Activated T-cell treated with anti-CD3 and anti-CD28 coated beads for 4 hours (primary cell): ENCODE data around the gene NCKAP5.
"Not testable (repeated sequence)": the region's sequence is repeated elsewhere in the genome, so short reads cannot be mapped to it uniquely, and the experiment has no call there.

Source experiments
- DNase-seq: peaks from one replicate; pipeline ENCODE4 v3.0.0-alpha.2; 2020

NCKAP5 gene

DNA sequence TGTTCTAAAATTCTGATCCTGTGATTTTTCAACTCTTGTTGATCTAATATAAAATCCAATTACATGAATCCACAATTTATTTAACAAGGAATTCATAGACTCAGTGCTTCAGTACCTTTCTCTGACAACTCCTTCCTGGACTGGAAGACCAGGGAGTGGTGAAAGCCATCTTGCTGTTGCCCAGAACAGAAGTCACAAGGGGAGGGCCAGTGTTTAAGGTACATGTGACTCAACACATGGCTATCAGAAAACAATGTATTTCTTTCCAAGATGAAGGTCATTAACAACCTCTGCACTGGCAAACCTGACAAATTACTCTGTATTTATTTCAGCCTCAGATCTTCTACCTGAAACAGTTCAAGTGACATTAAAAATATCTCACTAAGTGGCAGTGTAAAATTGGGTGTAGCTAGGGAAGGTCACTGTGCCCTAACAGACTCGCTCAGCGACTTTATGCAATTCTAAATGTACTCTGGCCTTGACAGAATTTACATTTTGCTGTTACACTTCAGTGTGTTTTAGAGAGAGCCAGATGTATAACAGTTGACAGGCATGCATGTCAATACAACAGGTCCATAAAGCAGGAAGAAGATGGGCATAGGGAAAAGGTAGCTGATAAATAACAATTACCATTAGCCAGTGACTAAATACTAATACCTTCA is 75.4 kb downstream of the NCKAP5 start:
- DNase-seq = no peak

DNA sequence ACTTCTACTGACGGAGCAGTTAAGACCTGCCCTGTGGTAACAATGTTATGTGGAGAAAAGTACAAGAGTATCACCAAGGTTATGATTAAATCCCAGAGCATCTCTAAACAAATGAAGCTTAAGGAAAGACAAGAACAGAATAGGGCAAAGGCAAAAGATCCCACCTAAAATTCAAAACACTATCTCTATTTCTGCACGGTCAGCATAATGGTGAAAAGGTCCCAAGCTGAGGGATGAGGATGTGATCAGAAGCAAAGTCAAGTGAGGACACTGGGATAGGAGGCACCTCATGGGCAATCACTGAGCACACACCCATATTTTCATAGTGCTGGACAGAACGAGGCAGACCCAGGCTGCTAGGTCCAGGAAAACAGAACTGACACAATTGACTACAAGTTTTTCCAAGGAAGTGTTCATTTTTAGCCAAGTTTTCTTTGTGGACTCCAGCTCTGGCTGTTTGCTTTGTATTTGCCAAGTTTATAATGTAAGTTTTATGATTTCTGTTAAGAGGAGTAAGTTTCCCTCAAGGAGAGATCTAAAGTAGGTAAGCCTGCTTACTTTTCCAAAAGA is 77.8 kb downstream of the NCKAP5 start:
- no peak for DNase-seq

DNA sequence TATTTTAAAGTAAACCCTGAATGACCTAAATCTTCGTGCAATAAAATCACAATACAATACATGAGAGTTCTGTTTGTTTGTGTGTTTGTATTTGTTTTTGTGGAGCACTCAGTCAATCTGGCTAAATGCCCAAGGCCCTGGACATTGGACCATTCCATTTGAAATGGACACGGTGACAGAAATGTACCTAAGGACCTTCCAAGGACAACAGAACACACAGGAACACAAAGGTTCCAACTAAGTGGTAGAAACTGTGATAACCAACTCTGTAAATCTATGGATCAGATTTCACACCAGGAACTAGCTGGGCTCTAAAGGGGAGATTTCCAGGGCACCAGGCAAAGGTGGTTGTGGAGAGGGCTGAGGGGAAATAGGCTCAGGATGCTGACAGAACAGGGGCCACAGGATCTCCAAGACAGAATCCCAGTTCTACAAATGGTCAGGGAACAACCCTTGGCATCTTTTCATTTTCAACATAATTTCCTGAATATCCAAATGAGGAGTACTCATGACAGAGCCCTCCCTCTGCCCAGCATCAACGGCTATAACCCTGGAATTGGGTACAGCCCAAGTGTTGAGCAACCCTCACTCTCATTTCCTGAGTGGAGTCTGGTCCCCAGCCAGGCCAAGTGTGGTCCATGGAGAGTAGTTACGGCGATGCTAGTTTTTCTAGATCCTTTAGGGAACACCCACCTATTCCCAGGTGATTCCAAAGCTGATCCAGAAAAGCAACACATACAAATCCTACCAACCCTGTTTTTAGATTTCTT is 78.4 kb downstream of the NCKAP5 start:
- DNase-seq = no peak

DNA sequence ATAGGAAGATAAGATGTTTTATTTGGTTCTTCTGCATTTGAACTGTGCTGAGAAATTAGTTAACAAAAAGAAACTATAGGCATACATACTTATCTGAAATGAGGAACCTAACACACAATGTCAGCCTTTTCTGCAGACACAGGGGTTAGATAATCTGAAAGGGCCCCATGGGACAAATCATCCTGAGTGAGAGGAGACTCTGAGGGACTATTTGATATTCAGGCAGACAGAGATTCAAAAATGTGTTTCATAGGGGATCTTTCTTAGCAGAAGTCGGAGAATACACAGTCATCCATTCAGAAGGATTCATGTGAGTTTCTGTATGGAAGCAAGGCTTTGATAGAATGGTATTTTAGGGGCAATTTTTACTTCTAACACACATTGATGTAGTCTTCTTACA is 79.1 kb downstream of the NCKAP5 start:
- no peak for DNase-seq

DNA sequence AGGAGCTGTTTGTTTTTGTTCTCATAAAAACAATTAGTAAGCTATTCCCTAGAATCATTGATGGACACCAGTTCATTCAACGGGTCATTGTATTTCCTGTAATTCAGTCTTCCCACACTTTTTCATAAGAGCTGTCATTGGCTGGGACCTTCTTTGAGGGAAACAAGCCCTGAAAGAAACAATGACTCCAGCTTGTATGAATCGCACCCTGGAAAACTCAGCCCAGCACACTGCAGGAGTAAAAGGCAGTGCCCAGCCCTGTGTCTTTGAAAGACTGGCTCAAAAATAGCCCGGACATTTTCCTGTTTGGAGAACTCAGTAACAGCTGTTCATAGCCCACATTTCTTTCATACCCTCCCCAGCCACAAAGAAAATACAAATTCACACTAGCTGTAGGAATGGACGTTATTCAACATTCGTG is 81.5 kb downstream of the NCKAP5 start:
- no peak for DNase-seq

DNA sequence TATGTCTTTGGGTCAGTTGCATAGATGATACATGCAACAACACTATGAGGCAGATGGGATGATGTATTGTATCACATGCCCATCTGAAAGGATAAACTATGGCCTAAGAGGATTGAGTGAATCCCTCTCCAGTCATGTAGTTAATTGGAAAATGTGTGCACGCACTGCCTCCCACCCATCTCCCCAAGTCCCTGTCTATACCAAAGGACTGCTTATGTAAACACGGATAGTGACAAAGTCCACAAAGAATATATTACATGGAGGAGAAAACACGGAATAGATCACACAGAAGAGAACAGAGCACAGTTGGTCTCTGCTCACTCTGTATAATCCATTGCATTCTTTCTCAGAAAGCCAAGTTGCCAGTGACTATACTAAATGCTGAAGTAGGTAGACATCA is 82.4 kb downstream of the NCKAP5 start:
- no peak for DNase-seq

DNA sequence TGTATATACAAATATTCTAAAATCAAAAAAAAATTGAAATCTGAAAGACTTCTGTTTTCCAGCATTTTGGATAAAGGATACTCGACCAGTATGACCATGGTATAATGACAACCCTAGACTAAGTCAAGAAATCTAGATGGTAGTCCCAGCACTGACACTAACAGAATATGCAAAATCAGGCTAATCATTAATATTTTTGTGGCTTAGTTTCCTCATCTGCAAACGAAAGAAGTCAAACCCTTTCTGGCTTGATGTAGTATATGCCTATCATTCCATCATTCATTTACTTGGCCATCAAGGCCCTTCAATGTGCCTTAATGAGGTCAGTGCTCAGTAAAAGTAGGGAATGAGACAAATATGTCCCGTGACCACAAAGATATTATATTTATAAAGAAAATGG is 83.5 kb downstream of the NCKAP5 start:
- no peak for DNase-seq

DNA sequence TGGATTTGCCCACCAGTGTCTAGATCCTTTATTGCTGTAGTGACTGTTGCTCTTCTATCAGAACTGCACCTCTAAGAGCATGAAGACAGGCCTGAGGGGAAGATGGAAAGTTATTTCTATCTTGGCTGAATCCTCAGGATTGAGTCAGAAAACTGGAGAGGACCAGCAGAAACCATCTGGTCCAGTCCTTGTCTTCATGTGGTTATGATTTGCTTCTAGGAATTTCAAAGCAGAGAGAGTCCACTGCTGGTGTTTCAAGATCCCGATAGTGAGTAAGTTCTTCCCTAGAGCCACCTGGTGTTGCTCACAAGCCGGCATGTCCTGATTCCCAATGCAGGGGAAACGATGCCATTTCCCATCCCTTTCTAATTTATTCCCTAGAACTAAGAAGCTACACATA is 84.2 kb downstream of the NCKAP5 start:
- no peak for DNase-seq

DNA sequence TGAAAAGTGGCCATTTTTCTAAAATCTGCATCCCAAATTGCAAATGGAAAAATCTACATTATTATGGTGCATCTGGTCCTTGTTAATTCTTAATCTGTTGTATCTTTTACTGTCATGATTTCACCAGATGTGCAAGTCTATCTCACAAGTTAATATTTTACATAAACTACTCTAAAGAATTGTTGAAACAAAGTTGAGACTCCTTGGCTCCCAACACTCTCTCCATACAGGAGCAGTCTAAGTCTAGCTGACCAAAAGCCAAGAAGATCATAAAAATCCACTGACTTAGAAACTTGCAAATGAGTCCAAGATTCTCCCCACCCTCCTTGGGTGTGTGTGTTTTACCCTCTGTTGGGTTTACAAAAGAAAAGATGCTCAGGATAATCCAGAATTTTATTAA is 85.1 kb downstream of the NCKAP5 start:
- no peak for DNase-seq

DNA sequence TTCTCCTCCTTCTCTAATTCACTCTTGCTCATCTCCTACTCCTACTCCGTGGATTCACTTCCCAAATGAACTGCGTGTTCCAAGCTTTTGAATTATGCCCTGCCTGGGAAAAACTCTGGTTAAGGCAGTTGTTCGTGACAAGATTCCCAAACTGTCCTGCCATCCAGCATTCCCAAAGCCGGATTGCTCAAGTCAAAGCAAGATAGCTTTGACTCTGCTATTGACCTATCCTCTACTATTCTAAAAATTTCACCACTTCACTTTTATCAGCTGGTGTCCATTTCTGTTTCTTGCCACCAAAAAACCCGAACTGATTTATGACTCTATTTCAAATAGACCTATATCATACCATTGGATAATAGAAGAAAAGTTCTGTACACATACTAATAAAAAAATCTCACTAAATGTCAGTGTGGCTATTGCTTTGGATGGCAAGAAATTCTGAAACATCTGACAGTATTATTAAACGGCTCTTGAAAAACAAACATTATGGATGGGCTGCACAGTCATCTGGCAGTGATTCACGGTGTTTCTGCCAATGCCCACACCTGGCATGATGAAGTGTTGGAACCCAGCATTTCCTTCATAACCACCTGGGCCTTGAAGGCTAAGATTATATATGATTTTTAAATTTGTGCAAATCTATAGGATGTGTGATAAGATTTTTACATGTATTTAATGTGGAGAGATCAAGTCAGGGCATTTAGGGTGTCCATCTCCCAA is 87.4 kb downstream of the NCKAP5 start:
- no peak for DNase-seq

DNA sequence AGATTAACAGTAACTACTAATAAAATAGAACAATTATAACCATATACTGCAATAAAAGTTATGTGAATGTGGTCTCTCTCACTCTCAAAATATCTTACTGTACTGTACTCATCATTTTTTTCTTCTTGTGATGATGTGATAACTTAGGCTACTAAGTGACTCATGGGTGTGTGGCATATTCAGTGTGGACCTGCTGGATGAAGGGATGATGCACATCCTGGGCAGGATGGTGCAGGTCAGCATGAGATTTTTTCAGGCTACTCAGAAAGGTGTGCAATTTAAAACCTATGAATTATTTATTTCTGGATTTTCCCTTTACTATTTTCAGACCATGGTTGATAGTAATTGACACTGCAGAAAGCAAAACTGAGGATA is 90.7 kb downstream of the NCKAP5 start:
- no peak for DNase-seq

DNA sequence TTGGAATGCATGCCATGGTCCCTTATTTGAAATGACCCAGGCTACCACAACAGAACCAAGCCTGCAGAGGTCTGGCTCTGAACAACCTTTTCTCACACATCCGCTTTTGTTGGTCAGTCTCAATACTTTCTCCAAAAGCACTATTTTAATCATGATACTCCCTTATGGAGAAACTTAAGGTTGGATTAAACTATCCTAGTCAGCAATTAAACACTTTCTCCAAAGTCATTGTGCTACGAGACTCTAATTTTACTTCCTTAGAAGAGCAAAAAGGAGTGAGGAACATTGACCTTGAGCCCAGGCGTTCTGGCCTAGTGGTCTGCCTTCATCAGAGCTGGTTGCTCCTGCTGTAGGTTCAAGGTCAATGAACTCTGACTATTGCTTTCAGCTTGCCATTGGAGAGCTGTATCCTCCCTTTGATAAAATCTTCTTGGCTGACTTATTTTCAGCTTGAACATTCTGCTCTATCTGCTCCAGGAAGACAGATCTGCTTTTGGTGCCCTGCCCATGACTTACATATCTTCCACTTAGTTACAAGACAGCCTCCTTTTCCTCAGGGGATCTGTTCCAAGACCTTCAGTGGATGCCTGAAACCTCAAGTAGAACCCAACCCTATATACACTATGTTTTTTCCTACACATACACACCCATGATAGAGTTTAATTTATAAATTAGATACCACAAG is 91.2 kb downstream of the NCKAP5 start:
- no peak for DNase-seq

DNA sequence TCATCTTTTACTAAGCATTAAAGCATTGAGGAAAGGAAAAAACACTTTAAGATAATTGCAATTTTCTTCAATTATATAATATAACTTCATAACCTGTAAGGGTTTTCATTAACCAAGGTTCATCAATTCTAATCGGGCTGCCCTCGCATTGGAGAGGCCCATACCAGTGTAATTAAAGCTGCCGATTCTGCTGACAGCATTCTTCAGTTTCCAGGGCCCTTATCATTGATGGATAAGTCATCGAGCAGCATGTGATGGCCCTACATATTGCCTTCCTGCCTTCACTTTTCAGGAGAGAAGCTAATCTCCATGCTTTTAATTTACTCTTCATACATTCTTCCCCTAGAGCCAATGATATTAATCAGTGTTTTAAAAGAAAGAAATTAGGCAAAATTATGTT is 92.0 kb downstream of the NCKAP5 start:
- no peak for DNase-seq

DNA sequence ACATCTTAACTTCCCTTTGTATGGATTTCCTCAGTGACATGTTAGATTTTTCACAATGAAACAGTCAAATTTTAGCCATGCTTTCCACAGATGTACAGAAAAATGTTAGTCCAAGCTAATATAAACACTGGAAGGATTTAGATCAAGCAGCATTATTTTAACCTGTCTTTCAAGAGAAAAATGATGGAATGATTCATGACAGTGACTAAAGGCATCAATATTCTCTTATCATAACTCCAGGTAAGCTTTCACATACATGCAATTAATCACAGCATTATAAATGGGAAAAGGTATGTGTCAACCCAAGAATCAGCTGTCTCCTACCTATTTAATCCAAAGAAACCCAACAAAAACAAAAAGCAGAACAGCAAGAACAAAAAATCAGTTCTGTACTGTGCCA is 92.7 kb downstream of the NCKAP5 start:
- no peak for DNase-seq

DNA sequence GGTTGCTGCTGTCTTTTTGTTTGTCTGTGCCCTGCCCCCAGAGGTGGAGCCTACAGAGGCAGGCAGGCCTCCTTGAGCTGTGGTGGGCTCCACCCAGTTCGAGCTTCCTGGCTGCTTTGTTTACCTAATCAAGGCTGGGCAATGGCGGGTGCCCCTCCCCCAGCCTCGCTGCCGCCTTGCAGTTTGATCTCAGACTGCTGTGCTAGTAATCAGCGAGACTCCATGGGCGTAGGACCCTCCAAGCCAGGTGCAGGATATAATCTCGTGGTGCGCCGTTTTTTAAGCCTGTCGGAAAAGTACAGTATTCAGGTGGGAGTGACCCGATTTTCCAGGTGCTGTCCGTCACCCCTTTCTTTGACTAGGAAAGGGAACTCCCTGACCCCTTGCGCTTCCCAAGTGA is 97.8 kb downstream of the NCKAP5 start:
- not testable (repeated sequence) for DNase-seq

DNA sequence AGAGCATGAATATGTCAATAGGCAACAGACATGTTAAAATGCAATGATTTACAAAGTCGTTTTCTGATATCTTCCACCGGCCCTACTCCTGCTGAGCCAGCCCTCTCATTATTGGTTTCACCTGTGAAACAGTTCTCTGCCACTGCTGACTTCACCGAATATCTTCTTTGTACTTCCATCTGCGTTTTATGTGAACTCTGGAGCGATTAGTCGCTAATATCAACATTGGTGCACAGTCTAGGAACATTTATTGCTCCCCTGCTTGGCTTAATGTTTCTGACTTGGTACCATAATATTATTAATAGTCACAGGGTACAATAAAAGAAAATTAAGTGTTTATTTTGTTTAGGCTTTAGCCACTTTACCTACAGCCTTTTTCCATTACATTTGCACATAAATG is 105.5 kb downstream of the NCKAP5 start:
- DNase-seq = no peak

DNA sequence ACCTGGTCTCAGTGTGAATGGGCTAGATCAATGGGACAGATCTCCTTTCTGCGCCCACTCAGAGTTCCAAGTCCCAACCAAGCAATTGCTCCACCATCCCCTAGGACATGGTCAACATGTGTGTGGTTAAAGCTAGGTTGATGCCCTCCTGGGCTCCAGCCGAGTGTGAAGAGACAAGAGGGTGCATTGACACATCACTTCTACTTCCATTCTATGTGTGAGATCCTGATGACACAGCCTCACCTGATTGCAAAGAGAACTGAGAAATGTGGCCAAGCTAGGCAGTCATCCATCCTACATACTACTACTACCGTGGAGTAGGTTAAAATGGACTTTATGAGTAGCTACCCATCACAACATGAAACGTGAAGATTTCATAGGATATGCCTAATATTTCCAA is 106.8 kb downstream of the NCKAP5 start:
- DNase-seq = no peak

DNA sequence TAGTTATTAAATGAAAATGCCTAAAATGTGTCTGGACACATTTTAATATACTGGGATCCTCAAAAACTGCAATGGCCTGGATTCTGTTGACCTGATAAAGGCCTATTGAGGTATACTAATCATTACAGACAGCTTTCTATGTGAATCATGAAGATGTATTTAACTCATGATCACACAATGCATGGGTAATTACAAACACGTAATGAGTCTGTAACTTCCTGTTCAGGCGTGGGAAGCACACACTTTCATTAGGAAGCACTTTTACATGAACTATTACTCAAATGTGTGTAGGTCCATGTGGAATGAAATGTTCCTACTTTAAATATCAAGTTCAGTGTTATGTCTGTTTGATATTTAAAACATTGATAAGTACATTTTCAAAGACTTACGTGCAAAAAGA is 108.7 kb downstream of the NCKAP5 start:
- DNase-seq = no peak

DNA sequence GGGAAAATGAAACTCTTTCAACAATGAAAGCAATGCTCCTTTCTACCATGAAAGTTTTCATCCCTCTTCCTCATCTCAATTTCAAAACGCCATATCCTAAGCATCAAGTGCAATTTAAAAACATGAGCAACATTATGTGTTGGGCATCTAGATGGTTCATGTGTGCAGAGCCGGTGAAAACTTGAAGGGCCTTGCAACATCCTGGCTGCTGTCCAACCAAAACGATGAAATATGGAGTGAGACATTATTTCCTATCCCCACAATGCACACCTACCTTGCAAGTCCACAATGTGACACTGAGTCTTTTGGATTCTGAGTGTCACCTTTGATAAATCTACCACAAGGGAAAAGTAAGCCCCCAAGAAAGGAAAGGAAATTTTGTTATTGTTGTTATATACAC is 110.0 kb downstream of the NCKAP5 start:
- no peak for DNase-seq

DNA sequence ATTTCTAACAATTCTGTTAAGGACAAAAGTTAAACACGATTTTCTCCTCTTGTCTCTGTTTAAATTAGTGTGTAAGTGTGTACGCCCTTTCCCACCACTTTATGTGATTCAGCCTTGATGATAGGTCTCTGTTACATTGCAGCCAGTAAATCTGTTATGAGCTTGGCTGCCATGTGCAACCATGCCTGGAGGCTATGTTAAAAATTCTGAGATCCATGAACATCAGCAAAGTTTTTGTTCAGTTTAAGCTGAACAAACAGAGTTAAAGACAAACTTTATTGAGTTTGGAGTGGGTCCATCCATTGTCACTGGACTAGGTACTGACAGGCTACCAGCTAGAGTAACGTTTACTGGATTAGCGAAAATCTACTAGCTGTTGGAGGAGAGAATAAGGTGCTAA is 110.4 kb downstream of the NCKAP5 start:
- no peak for DNase-seq

DNA sequence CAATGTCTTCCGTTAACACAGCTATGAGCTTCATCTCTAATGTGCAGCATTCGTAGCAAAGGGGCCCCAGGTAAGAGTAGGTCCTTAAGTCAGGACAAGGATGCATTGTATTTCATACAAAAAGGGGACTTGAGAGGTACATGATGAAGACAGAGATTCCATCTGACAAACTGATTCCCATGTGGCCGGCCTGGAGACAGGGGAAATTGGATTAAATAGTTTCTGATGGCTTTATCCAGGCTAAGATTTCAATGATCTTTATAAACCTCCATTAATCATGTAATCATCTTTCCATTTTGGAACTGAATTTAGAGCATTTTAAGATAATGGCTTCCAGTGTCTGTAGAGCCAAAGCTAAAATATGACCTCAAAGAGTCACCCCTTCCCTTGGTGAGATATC is 111.3 kb downstream of the NCKAP5 start:
- no peak for DNase-seq

DNA sequence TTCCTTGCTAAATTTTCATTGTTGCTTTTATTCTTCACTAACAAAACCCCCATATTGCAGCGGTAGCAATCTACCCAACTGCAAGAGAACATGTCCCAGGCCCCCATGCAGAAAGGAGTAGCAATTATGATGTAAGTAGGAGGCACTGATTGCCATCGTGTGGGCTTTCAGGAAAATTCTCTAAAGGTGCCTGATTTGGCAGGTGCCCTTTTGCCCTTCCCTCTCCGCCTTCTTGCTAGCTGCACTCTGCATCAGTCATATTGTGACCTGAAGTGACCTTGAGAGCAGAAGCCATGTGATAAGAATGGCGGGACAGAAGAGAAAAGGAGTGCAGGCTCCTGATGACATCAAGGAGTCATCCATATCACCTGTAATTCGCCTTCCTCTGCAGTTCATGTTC is 112.1 kb downstream of the NCKAP5 start:
- no peak for DNase-seq

DNA sequence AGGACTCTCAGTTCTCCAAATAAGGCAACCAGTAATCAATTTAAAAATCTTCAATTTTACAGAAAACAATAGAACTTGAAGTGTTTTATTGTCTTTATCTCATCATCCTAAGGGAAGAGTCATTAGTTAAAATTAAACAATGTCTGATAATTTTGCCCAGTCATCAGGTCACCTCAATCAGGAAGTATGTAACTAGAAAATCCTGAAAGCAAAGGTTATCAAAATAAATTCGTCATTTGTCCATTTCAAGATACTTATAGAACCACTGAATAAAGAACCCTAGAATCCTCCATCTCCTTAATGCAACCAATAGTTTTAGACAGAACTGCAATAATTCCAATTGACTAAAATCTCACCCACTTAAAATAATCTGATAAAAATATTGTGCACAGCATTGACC is 115.2 kb downstream of the NCKAP5 start:
- no peak for DNase-seq
